ENCODE results near the gene ZFAND2A. TPM values are rescaled to one million over a fixed set of nuclear protein-coding genes. Genes with fewer than 3 reads are reported as not detected.
A peak's percentile ranks its signal among the peaks of the same experiment; 100 is the strongest.

The ZFAND2A gene
- total RNA-seq, 1 experiment from 2014 or later = 14.5 TPM

- TF ChIP-seq PRRX2 (CRISPR knock-in tag; IDR thresholded peaks at IDR 0.05) = no peak
- no peak for TF ChIP-seq FOXP1 (CRISPR knock-in tag; IDR thresholded peaks at IDR 0.05; ENCODE audit: borderline replicate concordance)
- no peak for TF ChIP-seq ELF4 (CRISPR knock-in tag; IDR thresholded peaks at IDR 0.05; ENCODE audit: low read depth)
- TF ChIP-seq ZNF281 (CRISPR knock-in tag; IDR thresholded peaks at IDR 0.05) = no peak
- TF ChIP-seq USF2 (CRISPR knock-in tag; IDR thresholded peaks at IDR 0.05) = no peak
- TF ChIP-seq JUN (CRISPR knock-in tag; IDR thresholded peaks at IDR 0.05) = no peak
- no peak for TF ChIP-seq ESRRA (CRISPR knock-in tag; IDR thresholded peaks at IDR 0.05; ENCODE audit: borderline replicate concordance)
- no peak for TF ChIP-seq SOX15 (CRISPR knock-in tag; IDR thresholded peaks at IDR 0.05)
- no peak for TF ChIP-seq EMX1 (CRISPR knock-in tag; IDR thresholded peaks at IDR 0.05)
- TF ChIP-seq PRDM15 (CRISPR knock-in tag; IDR thresholded peaks at IDR 0.05) = no peak
- no peak for TF ChIP-seq ZNF219 (CRISPR knock-in tag; IDR thresholded peaks at IDR 0.05; ENCODE audit: borderline replicate concordance)
- TF ChIP-seq TEAD4 (CRISPR knock-in tag; IDR thresholded peaks at IDR 0.05) = no peak
- no peak for TF ChIP-seq E2F4 (CRISPR knock-in tag; IDR thresholded peaks at IDR 0.05; ENCODE audit: borderline replicate concordance, low read depth)
- no peak for TF ChIP-seq FOXK1 (CRISPR knock-in tag; IDR thresholded peaks at IDR 0.05)
- Mint-ChIP-seq H3K9me3 (no peaks in the 10 kb centered on the region), H3K27ac (peak overlapping the region; percentile 20; the same call in 1 of the 2 replicates), H3K4me1 (no peaks in the 10 kb centered on the region), H3K27me3 (ENCODE audit: low read depth) (no peaks in the 10 kb centered on the region), H3K4me3 (no peak overlapping the region), H3K36me3 (no peaks in the 10 kb centered on the region)
- ATAC-seq (no peak), DNase-seq (ENCODE audit: low spot score) (no peak)
- ChIA-PET POLR2A (interaction anchor here (0.6 kb wide), 1 partner anchor 31 kb away, joined by 4 read pairs; no protein-coding TSS in a partner anchor), CTCF (interaction anchor here (1.2 to 1.4 kb wide), 3 partner anchors 18 to 70 kb away, joined by 3 to 4 read pairs (median 3); no protein-coding TSS in a partner anchor)
Measured at GRCh38 chr7:1106063-1106792, 53.8 kb downstream of the ZFAND2A start.

GRCh38 chr7:1105189-1105588, 54.8 kb downstream of the ZFAND2A start:
- H3K9me3 Mint-ChIP-seq = no peaks in the 10 kb centered on the region
- DNase-seq (ENCODE audit: low spot score) (no peak), ATAC-seq (no peak)
- no peaks in the 10 kb centered on the region for H3K4me1 Mint-ChIP-seq
- CTCF ChIA-PET = interaction anchor here (2.0 kb wide), 1 partner anchor 19 kb away, joined by 8 read pairs; no protein-coding TSS in a partner anchor
- POLR2A ChIA-PET = no interaction called here
- H3K4me3 Mint-ChIP-seq = no peak overlapping the region
- no peak overlapping the region; the same call in 1 of the 2 replicates for H3K27ac Mint-ChIP-seq
- H3K27me3 Mint-ChIP-seq (ENCODE audit: low read depth) = no peaks in the 10 kb centered on the region
- no peaks in the 10 kb centered on the region for H3K36me3 Mint-ChIP-seq
- no peak for TF ChIP-seq MXD4 (CRISPR knock-in tag; IDR thresholded peaks at IDR 0.05; ENCODE audit: borderline replicate concordance)
- no peak for TF ChIP-seq MLX (CRISPR knock-in tag; IDR thresholded peaks at IDR 0.05)
- no peak for TF ChIP-seq ZNF425 (CRISPR knock-in tag; conservative IDR thresholded peaks at IDR 0.05)
- no peak for TF ChIP-seq RORB (CRISPR knock-in tag; IDR thresholded peaks at IDR 0.05)
- no peak for TF ChIP-seq HMGA2 (CRISPR knock-in tag; IDR thresholded peaks at IDR 0.05)

Measured in WTC11 (cell line).